Activated CD8-positive, alpha-beta T cell treated with anti-CD3 and anti-CD28 coated beads for 36 hours (primary cell): ENCODE measurements around the gene NSD2. TPM values are rescaled to one million over a fixed set of nuclear protein-coding genes. Genes with fewer than 3 reads are reported as not detected.
"Not testable (repeated sequence)": the region's sequence is repeated elsewhere in the genome, so short reads cannot be mapped to it uniquely, and the experiment has no call there.

ENCODE experiments used
- ATAC-seq: fragments of 200-7000 bp; cut with Tn5 transposase; one replicate; pipeline ENCODE4 v1.10.0; 2021; ENCODE audit warnings: mild to moderate bottlenecking, moderate library complexity
- CTCF ChIA-PET: fragments of 350-600 bp; sonication (Branson Sonifier 250); formaldehyde crosslinking; loops from one replicate; lab custom pipeline; 2021; ENCODE audit warnings: antibody characterized with exemption; lab: Charles Lee
- POLR2A ChIA-PET: fragments of 350-600 bp; sonication (Branson Sonifier 250); formaldehyde crosslinking; loops from one replicate; lab custom pipeline; 2021; ENCODE audit warnings: antibody characterized with exemption; lab: Charles Lee
- DNase-seq: peaks from one replicate; pipeline ENCODE4 v3.0.0-alpha.2; 2020
- H3K27ac Mint-ChIP-seq: one replicate; pipeline ENCODE4 v1.8.0; 2021; ENCODE audit warnings: mild to moderate bottlenecking, mixed read lengths
- H3K27me3 Mint-ChIP-seq: one replicate; pipeline ENCODE4 v1.8.0; 2021; ENCODE audit warnings: mixed read lengths
- H3K36me3 Mint-ChIP-seq: one replicate; pipeline ENCODE4 v1.8.0; 2021; ENCODE audit warnings: low read depth, mixed read lengths
- H3K4me1 Mint-ChIP-seq: one replicate; pipeline ENCODE4 v1.8.0; 2021; ENCODE audit warnings: low read depth, mixed read lengths
- H3K4me3 Mint-ChIP-seq: one replicate; pipeline ENCODE4 v1.8.0; 2021; ENCODE audit warnings: mild to moderate bottlenecking, moderate library complexity, mixed read lengths
- H3K9me3 Mint-ChIP-seq: one replicate; pipeline ENCODE4 v1.8.0; 2021; ENCODE audit warnings: mixed read lengths
- intact Hi-C: fragments of 100-400 bp; cut with micrococcal nuclease; formaldehyde crosslinking; loops from one replicate; pipeline ENCODE4 v1.10.0; 2022
- total RNA-seq, 2 experiments: library from RNA; stranded (reverse); gene quantifications; one replicate each; pipeline ENCODE4 v1.2.3, GENCODE V29; 2021
- TF ChIP-seq, protein P1 (sequence below): fragments of 200-600 bp; IDR thresholded peaks from one replicate; pipeline ENCODE4 v1.8.0; 2022; ENCODE audit warnings: antibody characterized with exemption, mild to moderate bottlenecking

Gene NSD2
- total RNA-seq, 2 experiments from 2014 or later, result 219 TPM

DNA sequence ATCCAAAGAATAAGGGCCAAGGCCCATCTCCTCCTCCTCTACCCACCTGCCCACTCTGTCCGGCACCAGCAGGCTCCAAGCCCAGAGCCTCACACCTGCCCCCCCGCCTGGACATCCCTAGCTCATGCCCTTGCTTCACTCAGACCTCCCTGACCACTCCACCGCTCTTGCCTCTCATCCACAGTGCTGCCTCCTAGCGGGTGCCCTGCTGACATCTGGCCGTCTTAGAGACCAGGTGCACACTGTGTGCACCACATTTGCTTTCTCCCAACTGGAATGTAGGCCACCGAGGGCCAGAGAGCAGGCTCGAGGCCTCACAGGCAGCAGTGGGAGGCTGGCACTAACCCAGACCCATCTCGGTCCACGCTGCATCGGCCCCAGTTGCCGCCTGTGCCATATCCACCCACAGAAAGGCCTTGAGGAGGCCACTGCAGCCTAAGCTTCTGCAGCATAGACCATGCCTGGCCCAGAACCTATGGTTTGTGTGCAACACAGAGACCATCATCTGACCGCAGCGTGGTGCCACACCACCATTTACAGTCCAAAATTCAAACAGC lies 28.8 kb upstream of the NSD2 start:
- CTCF ChIA-PET, result interaction anchor here (0.8 to 1.8 kb wide), 2 partner anchors 58 to 149 kb away, joined by 3 to 7 read pairs; no protein-coding TSS in a partner anchor
- Mint-ChIP-seq H3K27me3 (no peaks in the 10 kb centered on the region), H3K9me3 (no peaks in the 10 kb centered on the region), H3K27ac (no peak overlapping the region), H3K36me3 (peaks cover 32% of the 10 kb centered on the region), H3K4me3 (no peak overlapping the region), H3K4me1 (peaks cover 8% of the 10 kb centered on the region)
- DNase-seq, result no peak
- TF ChIP-seq, protein P1, sequence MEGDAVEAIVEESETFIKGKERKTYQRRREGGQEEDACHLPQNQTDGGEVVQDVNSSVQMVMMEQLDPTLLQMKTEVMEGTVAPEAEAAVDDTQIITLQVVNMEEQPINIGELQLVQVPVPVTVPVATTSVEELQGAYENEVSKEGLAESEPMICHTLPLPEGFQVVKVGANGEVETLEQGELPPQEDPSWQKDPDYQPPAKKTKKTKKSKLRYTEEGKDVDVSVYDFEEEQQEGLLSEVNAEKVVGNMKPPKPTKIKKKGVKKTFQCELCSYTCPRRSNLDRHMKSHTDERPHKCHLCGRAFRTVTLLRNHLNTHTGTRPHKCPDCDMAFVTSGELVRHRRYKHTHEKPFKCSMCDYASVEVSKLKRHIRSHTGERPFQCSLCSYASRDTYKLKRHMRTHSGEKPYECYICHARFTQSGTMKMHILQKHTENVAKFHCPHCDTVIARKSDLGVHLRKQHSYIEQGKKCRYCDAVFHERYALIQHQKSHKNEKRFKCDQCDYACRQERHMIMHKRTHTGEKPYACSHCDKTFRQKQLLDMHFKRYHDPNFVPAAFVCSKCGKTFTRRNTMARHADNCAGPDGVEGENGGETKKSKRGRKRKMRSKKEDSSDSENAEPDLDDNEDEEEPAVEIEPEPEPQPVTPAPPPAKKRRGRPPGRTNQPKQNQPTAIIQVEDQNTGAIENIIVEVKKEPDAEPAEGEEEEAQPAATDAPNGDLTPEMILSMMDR, result no peak
- ATAC-seq, result no peak
- intact Hi-C loops, result no loop called here
- POLR2A ChIA-PET, result interaction anchor here (0.8 kb wide), 1 partner anchor 31 kb away, joined by 3 read pairs; no protein-coding TSS in a partner anchor

DNA sequence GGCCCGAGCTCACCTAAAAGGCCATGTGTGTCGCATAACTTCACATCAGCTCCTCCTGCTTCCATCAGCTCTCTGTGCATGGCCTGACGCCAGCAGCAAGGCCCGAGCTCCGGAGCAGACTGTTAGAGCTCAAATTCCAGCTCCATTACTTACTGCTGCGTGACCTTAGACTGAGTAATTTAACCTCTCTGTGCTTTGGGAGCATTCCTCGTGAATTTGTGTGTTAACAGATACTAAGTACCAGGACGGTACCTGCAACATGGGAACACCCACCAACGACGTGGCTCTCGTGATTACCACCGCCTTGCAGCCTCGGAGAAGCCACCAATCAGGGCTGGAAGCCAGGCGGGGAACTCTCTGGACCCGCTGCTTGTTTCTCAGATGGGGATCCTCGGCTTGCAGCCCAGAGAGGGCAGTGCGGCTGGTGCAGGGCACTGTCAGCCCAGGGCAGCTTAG lies 28.2 kb upstream of the NSD2 start:
- Mint-ChIP-seq H3K27ac (no peak overlapping the region), H3K27me3 (no peaks in the 10 kb centered on the region), H3K9me3 (no peaks in the 10 kb centered on the region), H3K4me3 (no peak overlapping the region), H3K4me1 (peaks cover 8% of the 10 kb centered on the region), H3K36me3 (peaks cover 32% of the 10 kb centered on the region)
- TF ChIP-seq, protein P1, result no peak
- DNase-seq (no peak), ATAC-seq (no peak)
- CTCF ChIA-PET, result interaction anchor here (0.8 to 1.8 kb wide), 3 partner anchors 10 to 150 kb away, joined by 3 to 7 read pairs (median 3); no protein-coding TSS in a partner anchor
- POLR2A ChIA-PET, result interaction anchor here (0.8 to 1.2 kb wide), 2 partner anchors 21 to 30 kb away, joined by 3 to 4 read pairs; no protein-coding TSS in a partner anchor
- intact Hi-C loops, result no loop called here

DNA sequence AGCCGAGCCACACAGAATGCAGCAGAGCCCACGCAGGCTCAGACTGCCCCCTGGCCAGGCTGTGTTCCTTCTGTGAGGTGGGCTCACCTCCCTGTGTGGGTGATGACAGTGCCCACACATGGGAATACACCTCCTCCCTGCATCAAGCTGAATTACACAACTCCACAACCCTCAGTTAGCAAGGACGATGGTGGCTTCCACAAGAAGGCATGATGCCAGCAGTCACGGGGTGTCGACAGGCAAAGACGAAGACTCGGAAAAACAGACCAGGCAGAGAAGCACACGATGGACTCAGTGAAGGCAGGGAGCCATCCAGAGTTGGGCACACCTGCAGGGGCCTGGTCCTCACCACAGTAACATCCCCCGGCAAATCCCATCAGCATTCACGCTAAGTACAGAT lies 27.3 kb upstream of the NSD2 start:
- Mint-ChIP-seq H3K27ac (no peak overlapping the region), H3K27me3 (no peaks in the 10 kb centered on the region), H3K4me3 (no peak overlapping the region), H3K36me3 (peaks cover 35% of the 10 kb centered on the region), H3K9me3 (no peaks in the 10 kb centered on the region), H3K4me1 (peaks cover 8% of the 10 kb centered on the region)
- DNase-seq (no peak), ATAC-seq (no peak)
- TF ChIP-seq, protein P1, result no peak
- POLR2A ChIA-PET, result interaction anchor here (0.7 to 1.2 kb wide), 2 partner anchors 11 to 20 kb away, joined by 3 to 4 read pairs; no protein-coding TSS in a partner anchor
- CTCF ChIA-PET, result no interaction called here
- intact Hi-C loops, result no loop called here

DNA sequence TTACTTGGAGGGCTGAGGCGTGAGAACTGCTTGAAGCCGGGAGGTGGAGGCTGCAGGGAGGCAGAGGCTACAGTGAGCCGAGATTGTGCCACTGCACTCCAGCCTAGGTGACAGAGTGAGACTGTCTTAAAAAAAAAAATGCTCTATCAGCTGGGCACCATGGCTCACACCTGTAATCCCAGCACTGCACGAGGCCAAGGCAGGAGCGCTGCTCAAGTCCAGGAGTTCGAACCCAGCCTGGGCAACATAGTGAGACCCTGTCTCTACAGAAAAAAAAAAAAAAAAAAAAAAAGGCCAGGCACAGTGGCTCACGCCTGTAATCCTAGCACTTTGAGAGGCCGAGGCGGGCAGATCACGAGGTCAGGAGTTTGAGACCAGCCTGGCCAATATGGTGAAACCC lies 26.6 kb upstream of the NSD2 start:
- H3K27ac Mint-ChIP-seq, H3K4me1 Mint-ChIP-seq, DNase-seq, intact Hi-C loops, ATAC-seq, H3K9me3 Mint-ChIP-seq, H3K27me3 Mint-ChIP-seq, H3K4me3 Mint-ChIP-seq: not testable (repeated sequence)
- H3K36me3 Mint-ChIP-seq, result peaks cover 30% of the 10 kb centered on the region
- POLR2A ChIA-PET, result interaction anchor here (0.6 to 1.3 kb wide), 2 partner anchors 11 to 38 kb away, joined by 3 read pairs; no protein-coding TSS in a partner anchor
- CTCF ChIA-PET, result interaction anchor here (3.1 kb wide), 1 partner anchor 151 kb away, joined by 8 read pairs; no protein-coding TSS in a partner anchor

DNA sequence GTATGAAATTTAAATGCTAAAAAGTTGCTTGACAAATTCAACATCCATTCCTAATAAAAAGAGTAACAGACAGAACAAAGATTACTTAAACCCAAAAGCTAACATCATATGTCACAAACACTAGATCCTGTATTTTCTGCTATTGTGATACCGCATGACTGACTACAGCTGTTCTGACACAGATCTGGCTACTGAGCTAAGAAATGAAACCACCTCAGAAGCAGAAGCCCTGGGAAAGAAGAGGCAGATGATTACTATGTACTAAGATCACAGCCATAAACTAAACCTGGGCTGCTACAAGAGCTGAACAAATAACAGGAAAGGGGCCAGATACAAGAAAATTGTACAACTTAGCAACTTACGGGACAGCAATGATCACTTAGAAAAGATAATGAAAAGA lies 24.6 kb upstream of the NSD2 start:
- ChIA-PET CTCF (interaction anchor here (0.9 to 3.1 kb wide), 4 partner anchors 52 to 153 kb away, joined by 5 to 8 read pairs (median 5); no protein-coding TSS in a partner anchor), POLR2A (interaction anchor here (1.9 kb wide), 1 partner anchor 24 kb away, joined by 6 read pairs; the partner anchor contains the start of gene NSD2)
- Mint-ChIP-seq H3K27ac (no peak overlapping the region), H3K4me1 (peaks cover 17% of the 10 kb centered on the region), H3K27me3 (no peaks in the 10 kb centered on the region), H3K36me3 (peaks cover 22% of the 10 kb centered on the region), H3K9me3 (no peaks in the 10 kb centered on the region), H3K4me3 (no peak overlapping the region)
- intact Hi-C loops, result no loop called here
- TF ChIP-seq, protein P1, result no peak
- DNase-seq (no peak), ATAC-seq (no peak)
